K562 (cell line): ENCODE measurements around the gene ARHGDIB. TPM values are rescaled to one million over a fixed set of nuclear protein-coding genes. Genes with fewer than 3 reads are reported as not detected.

Experiments
- ATAC-seq: fragments of 200-7000 bp; cut with Tn5 transposase; 3 replicates; pipeline ENCODE4 v1.9.1; 2020; ENCODE audit warnings: moderate library complexity
- BruUV-seq: library from RNA; stranded (reverse); fragments of 400-500 nt; replicated peaks from 2 replicates; lab custom pipeline; 2021; lab: Mats Ljungman, UMichigan
- CTCF ChIA-PET: fragments of 300-600 bp; formaldehyde crosslinking; extraction: SDS; loops from one replicate; lab custom pipeline; 2021; ENCODE audit warnings: low intra/inter-chr PET ratio; lab: Yijun Ruan, JAX
- POLR2A ChIA-PET: fragments of 300-600, 350-650 bp; sonication (Branson Sonifier 250); formaldehyde crosslinking; extraction: SDS; loops from one replicate; lab custom pipeline; 2021; ENCODE audit warnings: antibody characterized with exemption, inconsistent platforms; lab: Yijun Ruan, JAX
- DNase-seq, 4 experiments: peaks; one replicate each; pipeline versions ENCODE4 v3.0.0 to v3.0.0-alpha.2; 2011 to 2018; ENCODE audit warnings: low spot score in 3 of 4, mixed read lengths in 3 of 4; ENCODE audit errors: extremely low read depth in 1 of 4
- FAIRE-seq: peaks from 2 replicates; lab custom pipeline; 2011; peaks lifted over from hg19 to GRCh38; lab: Jason Lieb, UNC
- H2AFZ ChIP-seq: 2 replicates; pipeline ENCODE4 v1.6.0; 2011; ENCODE audit warnings: low read depth, low read length, control low read depth, inconsistent platforms
- H3K27ac ChIP-seq: fragments of 200-600 bp; 3 replicates; pipeline ENCODE4 v1.8.0; 2011; ENCODE audit warnings: low read depth, mild to moderate bottlenecking, control low read depth, inconsistent platforms, low read length, moderate library complexity, mixed read lengths; ENCODE audit errors: extremely low read depth
- H3K27me3 ChIP-seq, 2 experiments: fragments of 300-600 bp in 1 of 2; 2 replicates in 1 of 2; 3 replicates in 1 of 2; pipeline versions ENCODE4 v1.6.0 to v1.8.0; 2011; ENCODE audit warnings: inconsistent platforms in 2 of 2, low read length in 2 of 2, mild to moderate bottlenecking in 1 of 2, mixed read lengths in 1 of 2, moderate library complexity in 1 of 2; ENCODE audit not compliant: control insufficient read depth in 2 of 2, insufficient read depth in 2 of 2
- H3K36me3 ChIP-seq: fragments of 300-600 bp; 3 replicates; pipeline ENCODE4 v1.8.0; 2011; ENCODE audit warnings: mild to moderate bottlenecking, low read length, inconsistent platforms; ENCODE audit not compliant: control insufficient read depth, insufficient read depth
- H3K4me1 ChIP-seq, 2 experiments: fragments of 200-600 bp in 1 of 2; replicated peaks in 1 of 2; 2 replicates in 1 of 2; 3 replicates in 1 of 2; pipeline versions ENCODE4 v1.5.1 to v1.8.0; 2011; ENCODE audit warnings: inconsistent platforms in 2 of 2, low read length in 2 of 2, mild to moderate bottlenecking in 1 of 2, mixed read lengths in 1 of 2, moderate library complexity in 1 of 2; ENCODE audit not compliant: control insufficient read depth in 2 of 2, insufficient read depth in 2 of 2
- H3K4me2 ChIP-seq: 2 replicates; pipeline ENCODE4 v1.6.1; 2011; ENCODE audit warnings: low read length, control low read depth, inconsistent platforms, mixed read lengths; ENCODE audit not compliant: insufficient read depth
- H3K4me3 ChIP-seq: fragments of 200-600 bp; sonication (generic), shearing (Covaris generic); 2 replicates; pipeline ENCODE4 v1.5.1; 2016; ENCODE audit warnings: control low read depth, inconsistent platforms
- H3K79me2 ChIP-seq: fragments of 200-600 bp; 3 replicates; pipeline ENCODE4 v1.8.0; 2011; ENCODE audit warnings: low read length, inconsistent platforms; ENCODE audit not compliant: control insufficient read depth, insufficient read depth
- H3K9ac ChIP-seq, 2 experiments: 2 replicates each; pipeline versions ENCODE4 v1.6.0 to v1.6.1; 2011; ENCODE audit warnings: low read depth in 2 of 2, low read length in 2 of 2, control low read depth in 1 of 2, inconsistent platforms in 1 of 2, mild to moderate bottlenecking in 1 of 2, mixed read lengths in 1 of 2; ENCODE audit not compliant: insufficient read depth in 1 of 2
- H3K9me1 ChIP-seq: one replicate; pipeline ENCODE4 v1.6.0; 2011; ENCODE audit warnings: inconsistent platforms, mild to moderate bottlenecking, low read length, moderate library complexity; ENCODE audit not compliant: control insufficient read depth, insufficient read depth
- H3K9me3 ChIP-seq: replicated peaks from 2 replicates; pipeline ENCODE4 v1.5.1; 2011; ENCODE audit warnings: low read depth, low read length, inconsistent platforms; ENCODE audit not compliant: control insufficient read depth, insufficient read depth
- H4K20me1 ChIP-seq: replicated peaks from 2 replicates; pipeline ENCODE4 v1.6.1; 2011; ENCODE audit warnings: low read length, inconsistent platforms, mixed read lengths; ENCODE audit not compliant: control insufficient read depth, insufficient read depth
- CHAMP1 ChIP-seq: fragments of 450-650 bp; IDR thresholded peaks from 2 replicates; pipeline ENCODE4 v1.6.1; 2016; ENCODE audit warnings: mild to moderate bottlenecking
- HMGXB4 ChIP-seq: sonication (generic); formaldehyde crosslinking; IDR thresholded peaks from 2 replicates; pipeline ENCODE4 v1.8.1; 2023; ENCODE audit warnings: mild to moderate bottlenecking, missing genetic modification reagents
- KDM2B ChIP-seq: fragments of 250-450 bp; sonication (Bioruptor Pico); IDR thresholded peaks from 2 replicates; pipeline ENCODE4 v1.8.0; 2021; ENCODE audit warnings: mild to moderate bottlenecking, moderate library complexity
- NCOA1 ChIP-seq: fragments of 450-650 bp; IDR thresholded peaks from 2 replicates; pipeline ENCODE4 v1.6.1; 2016; ENCODE audit warnings: low read depth
- PHB ChIP-seq: fragments of 250-450 bp; sonication (Bioruptor Pico); IDR thresholded peaks from 2 replicates; pipeline ENCODE4 v1.5.0; 2021
- PHF8 ChIP-seq: fragments of 200-600 bp; sonication (generic); IDR thresholded peaks from 2 replicates; pipeline ENCODE4 v1.6.1; 2012; ENCODE audit warnings: mixed run types, mild to moderate bottlenecking, inconsistent platforms, low read length, moderate library complexity, borderline replicate concordance
- PHTF2 ChIP-seq: fragments of 250-450 bp; sonication (Bioruptor Pico); IDR thresholded peaks from 2 replicates; pipeline ENCODE4 v1.5.0; 2021; ENCODE audit warnings: mild to moderate bottlenecking
- POLR2AphosphoS5 ChIP-seq: IDR thresholded peaks from 2 replicates; pipeline ENCODE4 v1.6.1; 2011; ENCODE audit warnings: mild to moderate bottlenecking, low read depth, low read length, moderate library complexity; ENCODE audit not compliant: control insufficient read depth, insufficient read depth
- ZNF239 ChIP-seq: fragments of 250-450 bp; sonication (Bioruptor Pico); IDR thresholded peaks from 2 replicates; pipeline ENCODE4 v1.4.0; 2020; ENCODE audit warnings: mild to moderate bottlenecking
- ZNF384 ChIP-seq: IDR thresholded peaks from 2 replicates; pipeline ENCODE4 v1.6.1; 2012; ENCODE audit warnings: low read depth, low read length, improper control_type of control experiment
- ZNF407 ChIP-seq: fragments of 450-650 bp; IDR thresholded peaks from 2 replicates; pipeline ENCODE4 v1.6.1; 2016; ENCODE audit warnings: low read depth
- ZNF57 ChIP-seq: fragments of 450-650 bp; formaldehyde crosslinking; IDR thresholded peaks from 2 replicates; pipeline ENCODE4 v1.4.0; 2020; ENCODE audit warnings: mild to moderate bottlenecking, moderate library complexity
- WGBS: fragments of 100-300 bp; shearing (Covaris generic); methylation state at CpG from one replicate; pipeline ENCODE4 v1.1.6; 2016; ENCODE audit warnings: low coverage, mixed read lengths; ENCODE audit not compliant: insufficient coverage; ENCODE audit errors: missing lambda C conversion rate; 5-methylcytosine and 5-hydroxymethylcytosine counted together
- in situ Hi-C: fragments of 300-500 bp; cut with MboI; formaldehyde crosslinking; loops from 4 replicates; pipeline ENCODE4 v1.15.0; 2018; ENCODE audit warnings: inconsistent platforms, mixed read lengths
- intact Hi-C: fragments of 100-400 bp; cut with micrococcal nuclease; formaldehyde crosslinking; loops from 2 replicates; pipeline ENCODE4 v1.14.2; 2022
- polyA plus RNA-seq, 8 experiments: library from polyadenylated mRNA; depleted of rRNA in 4 of 8; stranded (reverse) in 5 of 8; unstranded in 3 of 8; fragments of >200 nt; fragmentation: Nextera tagmentation in 2 of 8; fragmentation: Illumina TruSeq in 1 of 8; extraction: Ambion mirVana in 2 of 8; extraction: Trizol in 1 of 8; gene quantifications; 2 replicates each; pipeline versions ENCODE4 v1.2.1 to v1.2.3, GENCODE V29; 2011 to 2014; ENCODE audit warnings: inconsistent platforms in 1 of 8, missing spikeins in 1 of 8
- total RNA-seq, 7 experiments: library from RNA; depleted of rRNA in 6 of 7; stranded (reverse); fragments of >200 nt in 6 of 7; fragmentation: Illumina TruSeq in 2 of 7; extraction: Trizol in 2 of 7; gene quantifications; 2 replicates each; pipeline versions ENCODE4 v1.2.1 to v1.2.3, GENCODE V29; 2011 to 2021; ENCODE audit warnings: low replicate concordance in 1 of 7

Gene ARHGDIB
- total and polyA plus RNA-seq, 9 of the 15 experiments (the other 6 are each of a cell fraction or from before 2014, with no cell fraction given): 9.5 to 204 (median 116) TPM

GRCh38 chr12:14904854-14905253, 56.5 kb downstream of the ARHGDIB start:
- Histone ChIP-seq H3K27me3 (no peaks in the 10 kb centered on the region), H3K4me3 (no peak overlapping the region), H2AFZ (no peak overlapping the region), H3K9ac (no peak overlapping the region), H3K36me3 (no peaks in the 10 kb centered on the region), H3K79me2 (no peaks in the 10 kb centered on the region), H3K27ac (no peak overlapping the region), H3K9me3 (no peaks in the 10 kb centered on the region), H3K4me2 (no peak overlapping the region; the same call in 1 of the 2 replicates), H3K9me1 (no peaks in the 10 kb centered on the region), H3K4me1 (no peaks in the 10 kb centered on the region; a peak in 1 of 5 replicates), H4K20me1 (no peaks in the 10 kb centered on the region)
- DNase-seq (no peak), FAIRE-seq (no peak), ATAC-seq (no peak)
- intact Hi-C loops: no loop called here
- in situ Hi-C loops: no loop called here
- WGBS: 27% methylated on average over 4 of the region's 8 CpGs
- CTCF ChIA-PET: no interaction called here
- no TSS peak for BruUV-seq
- POLR2A ChIA-PET: no interaction called here
- TF ChIP-seq CHAMP1: no peak
- no peak for TF ChIP-seq NCOA1
- no peak for TF ChIP-seq PHB (CRISPR knock-in tag)
- no peak for TF ChIP-seq HMGXB4
- TF ChIP-seq ZNF57 (CRISPR knock-in tag): no peak
- TF ChIP-seq KDM2B (CRISPR knock-in tag): no peak
- TF ChIP-seq ZNF407: no peak
- no peak for TF ChIP-seq ZNF384
- TF ChIP-seq POLR2AphosphoS5: no peak
- TF ChIP-seq PHTF2 (CRISPR knock-in tag): no peak
- TF ChIP-seq ZNF239: no peak
- TF ChIP-seq PHF8: no peak
